Heart left ventricle (tissue), 13 donors: ENCODE data around the gene OGFRL1.

Source experiments
- POLR2A ChIP-seq, 2 donors: fragments of 450-650 bp; IDR thresholded peaks; one replicate each; pipeline ENCODE4 v1.6.1; 2017; ENCODE audit warnings: antibody characterized with exemption in 2 of 2, mild to moderate bottlenecking in 2 of 2, moderate library complexity in 2 of 2
- TF ChIP-seq, protein P1 (sequence below), 12 donors: fragments of 200-600 bp; sonication (generic) in 4 of 12; IDR thresholded peaks; one replicate each; pipeline versions ENCODE4 v1.5.0 to v1.8.0; 2018 to 2022; ENCODE audit warnings: antibody characterized with exemption in 12 of 12, mild to moderate bottlenecking in 5 of 12
- donor health status: ischemic (EF 13 %, LVEDD 7.1; RV severe dilation, severe dysfunction).
- donor health status: DM: no; HTN: yes; CAD: no.
- donor health status: DM: no; HTN: no; CAD: no.
- donor health status: ischemic (EF 25% LVEDD 6.9; RV normal size, moderate dysfunction).
- donor health status: ischemic (EF 25% LVEDD 5.7; RV mildly dilated, moderate dysfunction).
- donor health status: ischemic (EF 35%, LVEDD 5.7; RV mildly dilated, moderate dysfunction).
- donor health status: nonischemic (EF 11% LVEDD 7.7; RV severe dilation, severe dysfunction).
- donor health status: DM: yes; HTN: yes; CAD: no.
- donor health status: PGD.
- donor health status: ischemic (EF 29% LVEDD 5.4; RV normal size, mild dysfunction).
- donor health status: nonischemic (EF 23%, LVEDD 6.1; RV moderate dilation, normal function).

GRCh38 chr6:71300561-71301168 lies 12.1 kb downstream of the OGFRL1 start:
- TF ChIP-seq, protein P1, sequence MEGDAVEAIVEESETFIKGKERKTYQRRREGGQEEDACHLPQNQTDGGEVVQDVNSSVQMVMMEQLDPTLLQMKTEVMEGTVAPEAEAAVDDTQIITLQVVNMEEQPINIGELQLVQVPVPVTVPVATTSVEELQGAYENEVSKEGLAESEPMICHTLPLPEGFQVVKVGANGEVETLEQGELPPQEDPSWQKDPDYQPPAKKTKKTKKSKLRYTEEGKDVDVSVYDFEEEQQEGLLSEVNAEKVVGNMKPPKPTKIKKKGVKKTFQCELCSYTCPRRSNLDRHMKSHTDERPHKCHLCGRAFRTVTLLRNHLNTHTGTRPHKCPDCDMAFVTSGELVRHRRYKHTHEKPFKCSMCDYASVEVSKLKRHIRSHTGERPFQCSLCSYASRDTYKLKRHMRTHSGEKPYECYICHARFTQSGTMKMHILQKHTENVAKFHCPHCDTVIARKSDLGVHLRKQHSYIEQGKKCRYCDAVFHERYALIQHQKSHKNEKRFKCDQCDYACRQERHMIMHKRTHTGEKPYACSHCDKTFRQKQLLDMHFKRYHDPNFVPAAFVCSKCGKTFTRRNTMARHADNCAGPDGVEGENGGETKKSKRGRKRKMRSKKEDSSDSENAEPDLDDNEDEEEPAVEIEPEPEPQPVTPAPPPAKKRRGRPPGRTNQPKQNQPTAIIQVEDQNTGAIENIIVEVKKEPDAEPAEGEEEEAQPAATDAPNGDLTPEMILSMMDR (IDR thresholded peaks at IDR 0.05), result no peak
- no peak for TF ChIP-seq POLR2A (IDR thresholded peaks at IDR 0.05)
